ENCODE results near the gene CTBP2. TPM values are rescaled to one million over a fixed set of nuclear protein-coding genes. Genes with fewer than 3 reads are reported as not detected.

Gene CTBP2
- total RNA-seq, 1 donor from 2014 or later = 127 TPM

GRCh38 chr10:125177641-125178640, 17.6 kb upstream of the CTBP2 start:
- H3K4me3 Mint-ChIP-seq = no peak overlapping the region
- no peak for DNase-seq (ENCODE audit: low read depth, low spot score)
- peaks cover 31% of the 10 kb centered on the region for H3K4me1 Mint-ChIP-seq
- H3K9me3 Mint-ChIP-seq = peaks cover 6% of the 10 kb centered on the region
- no peak overlapping the region for H3K27ac Mint-ChIP-seq (ENCODE audit: unreplicated experiment)
- TF ChIP-seq CTCF (conservative IDR thresholded peaks at IDR 0.05) = no peak
- H3K27me3 Mint-ChIP-seq (ENCODE audit: low read depth) = no peaks in the 10 kb centered on the region
- H3K36me3 Mint-ChIP-seq (ENCODE audit: low read depth) = no peaks in the 10 kb centered on the region

- H3K9me3 Mint-ChIP-seq = peaks cover 6% of the 10 kb centered on the region
- no peak for DNase-seq (ENCODE audit: low read depth, low spot score)
- H3K27ac Mint-ChIP-seq (ENCODE audit: unreplicated experiment) = no peak overlapping the region
- no peak for TF ChIP-seq CTCF (conservative IDR thresholded peaks at IDR 0.05)
- H3K27me3 Mint-ChIP-seq (ENCODE audit: low read depth) = no peaks in the 10 kb centered on the region
- no peaks in the 10 kb centered on the region for H3K36me3 Mint-ChIP-seq (ENCODE audit: low read depth)
- no peak overlapping the region for H3K4me3 Mint-ChIP-seq
- peaks cover 36% of the 10 kb centered on the region for H3K4me1 Mint-ChIP-seq
Observed at GRCh38 chr10:125175807-125176206, 15.4 kb upstream of the CTBP2 start.

- no peak for TF ChIP-seq CTCF (conservative IDR thresholded peaks at IDR 0.05)
- H3K36me3 Mint-ChIP-seq (ENCODE audit: low read depth) = no peaks in the 10 kb centered on the region
- no peaks in the 10 kb centered on the region for H3K27me3 Mint-ChIP-seq (ENCODE audit: low read depth)
- peaks cover 3% of the 10 kb centered on the region for H3K9me3 Mint-ChIP-seq
- H3K4me3 Mint-ChIP-seq = peak overlapping the region; percentile 2
- H3K27ac Mint-ChIP-seq (ENCODE audit: unreplicated experiment) = peak overlapping the region; percentile 0
- H3K4me1 Mint-ChIP-seq = peaks cover 36% of the 10 kb centered on the region
- DNase-seq (ENCODE audit: low read depth, low spot score) = no peak
Observed at GRCh38 chr10:125174360-125174759, 14.0 kb upstream of the CTBP2 start.

GRCh38 chr10:125172694-125173093, 12.3 kb upstream of the CTBP2 start:
- DNase-seq (ENCODE audit: low read depth, low spot score) = no peak
- Mint-ChIP-seq H3K36me3 (ENCODE audit: low read depth) (no peaks in the 10 kb centered on the region), H3K9me3 (peaks cover 3% of the 10 kb centered on the region), H3K4me3 (no peak overlapping the region), H3K4me1 (peaks cover 28% of the 10 kb centered on the region), H3K27me3 (ENCODE audit: low read depth) (no peaks in the 10 kb centered on the region), H3K27ac (ENCODE audit: unreplicated experiment) (no peak overlapping the region)
- TF ChIP-seq CTCF (conservative IDR thresholded peaks at IDR 0.05) = no peak

GRCh38 chr10:125171402-125172306, 11.3 kb upstream of the CTBP2 start:
- peaks cover 3% of the 10 kb centered on the region for H3K9me3 Mint-ChIP-seq
- TF ChIP-seq CTCF (conservative IDR thresholded peaks at IDR 0.05) = no peak
- H3K27me3 Mint-ChIP-seq (ENCODE audit: low read depth) = no peaks in the 10 kb centered on the region
- H3K4me3 Mint-ChIP-seq = no peak overlapping the region
- no peak for DNase-seq (ENCODE audit: low read depth, low spot score)
- no peak overlapping the region for H3K27ac Mint-ChIP-seq (ENCODE audit: unreplicated experiment)
- no peaks in the 10 kb centered on the region for H3K36me3 Mint-ChIP-seq (ENCODE audit: low read depth)
- H3K4me1 Mint-ChIP-seq = peaks cover 26% of the 10 kb centered on the region
